NCI-H1694 treated with DMSO at 0.1 percent for 48 hours (cell line): ENCODE results near the gene SDHAF4.
"Not testable (repeated sequence)": the region's sequence is repeated elsewhere in the genome, so short reads cannot be mapped to it uniquely, and the experiment has no call there.

Source experiments
- DNase-seq: peaks from one replicate; lab custom pipeline; 2025; lab: John Stamatoyannopoulos, UW

SDHAF4 gene

GRCh38 chr6:70592391-70593117, 25.8 kb downstream of the SDHAF4 start:
- DNase-seq = no peak

DNA sequence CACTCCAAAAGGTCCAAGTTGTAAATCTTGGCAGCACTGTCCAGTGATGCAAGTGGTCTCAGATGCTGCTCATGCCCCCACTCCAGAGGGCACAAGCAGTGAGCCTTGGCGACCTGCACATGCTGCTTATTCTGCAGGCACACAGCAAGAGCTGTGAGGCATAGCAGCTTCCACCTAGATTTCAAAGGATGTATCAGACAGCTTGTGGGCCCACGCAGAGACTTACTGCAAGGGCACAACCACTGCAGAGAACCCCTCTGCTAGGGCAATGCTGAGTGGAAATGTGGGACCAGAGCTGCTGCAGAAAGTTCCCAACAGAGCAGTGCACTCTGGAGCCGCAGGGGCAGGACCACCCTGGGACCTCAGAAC, 26.4 kb downstream of the SDHAF4 start:
- no peak for DNase-seq

DNA sequence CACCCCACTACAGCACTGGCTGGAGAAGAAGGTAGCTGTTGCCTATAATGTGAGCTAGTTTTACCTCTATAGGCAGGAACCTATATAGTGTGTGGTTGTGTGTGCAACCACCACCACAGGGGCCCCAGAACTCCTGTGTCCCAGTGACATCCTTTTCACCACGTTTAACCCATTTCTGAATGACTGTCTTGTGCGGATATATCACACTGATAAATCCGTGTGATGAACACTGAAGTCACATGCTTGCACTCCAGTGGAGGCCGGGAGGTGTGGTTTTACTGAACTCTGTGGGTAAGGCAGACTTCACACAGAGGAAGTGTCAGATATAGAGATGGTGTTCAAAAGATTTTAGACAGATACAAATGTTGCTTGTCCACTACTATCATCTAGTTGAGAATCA, 32.5 kb downstream of the SDHAF4 start:
- DNase-seq = no peak

DNA sequence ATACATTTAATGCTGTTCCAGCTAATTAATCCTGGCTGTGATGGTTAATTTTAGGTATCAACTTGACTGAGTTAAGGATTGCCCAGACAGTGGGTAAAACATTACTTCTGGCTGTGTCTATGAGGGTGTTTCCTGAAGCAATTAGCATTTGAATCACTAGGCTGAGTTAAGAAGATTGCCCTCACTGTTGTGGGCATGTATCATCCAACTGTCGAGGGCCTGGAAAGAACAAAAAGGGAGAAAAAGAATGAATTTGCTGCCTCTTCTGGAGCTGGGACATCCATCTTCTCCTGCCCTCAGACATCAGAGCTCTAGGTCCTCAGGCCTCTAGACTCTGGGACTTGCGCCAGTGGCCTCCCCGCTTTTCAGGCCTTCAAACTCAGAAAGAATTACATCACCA, 34.3 kb downstream of the SDHAF4 start:
- no peak for DNase-seq

- DNase-seq = no peak
These were observed 37.5 kb downstream of the SDHAF4 start for GRCh38 chr6:70604254-70604653.

DNA sequence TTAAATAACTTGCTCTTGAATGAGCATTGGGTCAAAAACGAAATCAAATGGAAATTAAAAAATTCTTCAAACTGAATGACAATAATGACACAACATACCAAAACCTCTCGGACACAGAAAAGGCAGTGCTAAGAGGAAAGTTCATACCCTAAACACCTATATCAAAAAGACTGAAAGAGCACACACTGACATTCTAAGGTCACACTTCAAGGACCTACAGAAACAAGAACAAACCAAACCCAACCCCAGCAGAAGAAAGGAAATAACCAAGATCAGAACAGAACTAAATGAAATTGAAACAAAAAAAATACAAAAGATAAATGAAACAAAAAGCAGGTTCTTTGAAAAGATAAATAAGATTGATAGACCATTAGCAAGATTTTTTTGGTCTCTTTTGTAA, 40.6 kb downstream of the SDHAF4 start:
- not testable (repeated sequence) for DNase-seq

GRCh38 chr6:70609181-70609580, 42.5 kb downstream of the SDHAF4 start:
- not testable (repeated sequence) for DNase-seq

DNA sequence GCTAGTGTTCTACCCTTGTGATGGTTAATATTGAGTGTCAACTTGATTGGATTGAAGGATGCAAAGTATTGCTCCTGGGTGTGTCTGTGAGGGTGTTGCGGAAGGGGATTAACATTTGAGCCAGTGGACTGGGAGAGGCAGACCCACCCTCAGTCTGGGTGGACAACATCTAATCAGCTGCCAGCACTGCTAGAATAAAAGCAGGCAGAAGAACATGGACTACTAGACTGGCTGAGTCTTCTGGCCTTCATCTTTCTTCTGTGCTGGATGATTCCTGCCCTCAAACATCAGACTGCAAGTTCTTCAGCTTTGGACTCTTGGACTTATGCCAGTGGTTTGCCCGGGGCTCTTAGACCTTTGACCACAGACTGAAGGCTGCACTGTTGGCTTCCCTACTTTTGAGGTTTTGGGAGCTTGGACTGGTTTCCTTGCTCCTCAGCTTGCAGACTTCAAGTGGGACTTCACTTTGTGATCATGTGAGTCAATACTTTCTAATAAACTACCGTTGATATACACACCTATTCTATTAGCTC, 50.1 kb downstream of the SDHAF4 start:
- DNase-seq = no peak

- DNase-seq = no peak
These were observed 54.0 kb downstream of the SDHAF4 start for GRCh38 chr6:70620746-70621145.

DNA sequence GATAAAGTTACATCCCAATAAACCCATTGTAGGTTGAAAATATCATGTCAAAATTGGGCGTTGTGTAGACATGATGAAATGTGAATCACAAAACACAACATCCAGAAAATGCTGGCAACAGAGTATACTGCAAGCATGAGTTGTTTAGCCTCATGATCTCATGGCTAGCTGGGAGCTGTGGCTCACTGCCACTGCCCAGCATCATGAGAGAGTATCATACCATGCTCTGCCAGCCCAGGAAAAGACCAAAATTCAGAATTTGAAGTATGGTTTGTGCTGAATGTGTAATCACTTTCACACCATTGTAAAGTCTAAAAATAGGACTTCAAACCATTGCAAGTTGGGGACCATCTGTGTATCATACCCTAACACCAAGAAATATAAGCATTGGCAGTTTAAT, 55.7 kb downstream of the SDHAF4 start:
- DNase-seq = no peak

DNA sequence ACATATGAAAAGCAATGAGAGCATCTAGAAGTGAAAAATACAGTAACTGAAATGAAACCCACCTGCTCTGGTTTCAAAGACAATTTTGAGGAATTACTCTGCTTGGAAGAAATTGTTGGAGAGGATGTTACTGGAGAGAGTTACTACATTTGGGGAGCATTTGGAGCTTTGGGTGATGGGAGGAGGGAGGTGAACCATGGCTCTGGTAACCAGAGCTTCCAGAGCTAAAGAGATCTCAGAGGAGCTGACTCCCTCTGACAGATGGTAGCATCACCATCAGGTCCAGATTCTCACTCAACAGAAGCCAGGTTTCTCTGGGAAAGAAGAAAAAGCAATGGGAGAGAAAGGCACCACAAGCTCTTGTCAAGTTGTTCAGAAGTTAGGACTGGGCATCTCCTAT, 58.7 kb downstream of the SDHAF4 start:
- no peak for DNase-seq

- no peak for DNase-seq
These were observed 60.9 kb downstream of the SDHAF4 start for GRCh38 chr6:70627500-70628254.

DNA sequence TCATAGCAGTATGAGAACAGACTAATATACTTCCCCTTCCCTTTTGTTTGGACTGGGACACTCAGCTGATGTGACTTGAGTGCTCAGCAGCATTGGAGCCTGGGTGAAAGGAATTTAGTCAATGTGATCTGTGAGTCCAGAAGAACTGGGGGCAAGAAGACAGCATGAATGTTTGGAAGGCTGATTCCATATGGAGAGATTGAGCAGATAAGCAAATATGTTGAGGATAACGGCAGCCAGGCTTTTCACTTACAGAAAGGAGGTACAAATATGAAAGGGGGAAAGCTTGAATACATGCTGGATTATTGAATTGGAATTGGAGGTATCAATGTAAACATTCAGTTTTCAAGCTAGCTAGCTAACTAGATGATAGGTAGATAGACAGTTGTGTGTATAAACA, 63.2 kb downstream of the SDHAF4 start:
- no peak for DNase-seq

GRCh38 chr6:70633870-70634269, 67.1 kb downstream of the SDHAF4 start:
- no peak for DNase-seq

- DNase-seq = no peak
These were observed 69.9 kb downstream of the SDHAF4 start for GRCh38 chr6:70636596-70636995.

- DNase-seq = no peak
These were observed 71.7 kb downstream of the SDHAF4 start for GRCh38 chr6:70638468-70638867.
